Calu3 (cell line): ENCODE data around the gene SLC6A12. TPM values are rescaled to one million over a fixed set of nuclear protein-coding genes. Genes with fewer than 3 reads are reported as not detected.

Experiments used
- BruUV-seq: library from RNA; stranded (reverse); fragments of 400-500 nt; replicated peaks from 2 replicates; lab custom pipeline; 2021; lab: Mats Ljungman, UMichigan
- CTCF ChIA-PET: fragments of 300-600 bp; sonication (Branson Sonifier 250); formaldehyde crosslinking; loops from one replicate; lab custom pipeline; 2022; ENCODE audit warnings: antibody characterized with exemption; lab: Charles Lee
- DNase-seq: peaks from one replicate; pipeline ENCODE4 v3.0.0; 2022
- H3K27ac Mint-ChIP-seq: one replicate; pipeline ENCODE4 v1.8.0; 2022; ENCODE audit warnings: mixed read lengths; ENCODE audit not compliant: unreplicated experiment
- H3K27me3 Mint-ChIP-seq: one replicate; pipeline ENCODE4 v1.8.0; 2022; ENCODE audit warnings: mixed read lengths; ENCODE audit not compliant: unreplicated experiment
- H3K36me3 Mint-ChIP-seq: one replicate; pipeline ENCODE4 v1.8.0; 2022; ENCODE audit warnings: mild to moderate bottlenecking, moderate library complexity, mixed read lengths; ENCODE audit not compliant: insufficient read depth, unreplicated experiment
- H3K4me1 Mint-ChIP-seq: one replicate; pipeline ENCODE4 v1.8.0; 2022; ENCODE audit warnings: mild to moderate bottlenecking, low read depth, mixed read lengths; ENCODE audit not compliant: unreplicated experiment
- H3K4me3 Mint-ChIP-seq: one replicate; pipeline ENCODE4 v1.8.0; 2022; ENCODE audit warnings: mild to moderate bottlenecking, low read depth, moderate library complexity, mixed read lengths; ENCODE audit not compliant: unreplicated experiment
- H3K9me3 Mint-ChIP-seq: one replicate; pipeline ENCODE4 v1.8.0; 2022; ENCODE audit warnings: low read depth, mixed read lengths; ENCODE audit not compliant: unreplicated experiment
- CTCF ChIP-seq: fragments of 200-600 bp; IDR thresholded peaks from one replicate; pipeline ENCODE4 v1.8.0; 2022; ENCODE audit warnings: antibody characterized with exemption; ENCODE audit not compliant: unreplicated experiment
- intact Hi-C: fragments of 100-400 bp; cut with micrococcal nuclease; formaldehyde crosslinking; loops from one replicate; pipeline ENCODE4 v1.10.0; 2022; ENCODE audit not compliant: unreplicated experiment
- total RNA-seq: library from RNA; stranded (reverse); gene quantifications from 2 replicates; pipeline ENCODE4 v1.2.3, GENCODE V29; 2022

The SLC6A12 gene
- total RNA-seq, 1 experiment from 2014 or later = 0.90 TPM

GRCh38 chr12:197911-198695, 15.9 kb downstream of the SLC6A12 start:
- Mint-ChIP-seq H3K4me1 (no peaks in the 10 kb centered on the region), H3K36me3 (no peaks in the 10 kb centered on the region), H3K27ac (no peak overlapping the region), H3K9me3 (no peaks in the 10 kb centered on the region), H3K27me3 (peaks cover 70% of the 10 kb centered on the region), H3K4me3 (no peak overlapping the region)
- no TSS peak for BruUV-seq
- no peak for TF ChIP-seq CTCF
- CTCF ChIA-PET = interaction anchor here (0.6 kb wide), 1 partner anchor 484 kb away, joined by 6 read pairs; no protein-coding TSS in a partner anchor
- no peak for DNase-seq
- intact Hi-C loops = no loop called here

GRCh38 chr12:197347-197746, 16.6 kb downstream of the SLC6A12 start:
- Mint-ChIP-seq H3K36me3 (no peaks in the 10 kb centered on the region), H3K4me1 (no peaks in the 10 kb centered on the region), H3K27me3 (peaks cover 71% of the 10 kb centered on the region), H3K27ac (no peak overlapping the region), H3K4me3 (no peak overlapping the region), H3K9me3 (no peaks in the 10 kb centered on the region)
- DNase-seq = no peak
- intact Hi-C loops = no loop called here
- CTCF ChIA-PET = no interaction called here
- no peak for TF ChIP-seq CTCF
- no TSS peak for BruUV-seq

- Mint-ChIP-seq H3K4me3 (no peak overlapping the region), H3K36me3 (no peaks in the 10 kb centered on the region), H3K27ac (no peak overlapping the region), H3K27me3 (peaks cover 71% of the 10 kb centered on the region), H3K4me1 (no peaks in the 10 kb centered on the region), H3K9me3 (no peaks in the 10 kb centered on the region)
- intact Hi-C loops = no loop called here
- CTCF ChIA-PET = no interaction called here
- TF ChIP-seq CTCF = no peak
- no peak for DNase-seq
- no TSS peak for BruUV-seq
Measured at GRCh38 chr12:196436-196835, 17.5 kb downstream of the SLC6A12 start.

GRCh38 chr12:195951-196350, 18.0 kb downstream of the SLC6A12 start:
- H3K36me3 Mint-ChIP-seq = no peaks in the 10 kb centered on the region
- no peak for DNase-seq
- no TSS peak for BruUV-seq
- H3K4me3 Mint-ChIP-seq = no peak overlapping the region
- H3K9me3 Mint-ChIP-seq = no peaks in the 10 kb centered on the region
- intact Hi-C loops = no loop called here
- no peak overlapping the region for H3K27ac Mint-ChIP-seq
- TF ChIP-seq CTCF = no peak
- CTCF ChIA-PET = no interaction called here
- peaks cover 71% of the 10 kb centered on the region for H3K27me3 Mint-ChIP-seq
- H3K4me1 Mint-ChIP-seq = no peaks in the 10 kb centered on the region
